Hypothalamus (tissue), 51 donors: ENCODE measurements around the gene TMEM39A.
A peak's percentile ranks its signal among the peaks of the same experiment; 100 is the strongest.

Experiments
- DNase-seq, 51 donors: peaks; one replicate each; lab custom pipeline; 2025; lab: John Stamatoyannopoulos, UW

Gene TMEM39A, protein sequence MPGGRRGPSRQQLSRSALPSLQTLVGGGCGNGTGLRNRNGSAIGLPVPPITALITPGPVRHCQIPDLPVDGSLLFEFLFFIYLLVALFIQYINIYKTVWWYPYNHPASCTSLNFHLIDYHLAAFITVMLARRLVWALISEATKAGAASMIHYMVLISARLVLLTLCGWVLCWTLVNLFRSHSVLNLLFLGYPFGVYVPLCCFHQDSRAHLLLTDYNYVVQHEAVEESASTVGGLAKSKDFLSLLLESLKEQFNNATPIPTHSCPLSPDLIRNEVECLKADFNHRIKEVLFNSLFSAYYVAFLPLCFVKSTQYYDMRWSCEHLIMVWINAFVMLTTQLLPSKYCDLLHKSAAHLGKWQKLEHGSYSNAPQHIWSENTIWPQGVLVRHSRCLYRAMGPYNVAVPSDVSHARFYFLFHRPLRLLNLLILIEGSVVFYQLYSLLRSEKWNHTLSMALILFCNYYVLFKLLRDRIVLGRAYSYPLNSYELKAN

GRCh38 chr3:119463171-119464169 is at the start of gene TMEM39A:
Gene TMEM39A (minus strand): TSS chr3:119463615. CDS start chr3:119462074, 1,541 bp downstream.
- peak; percentile 89 to 100 (median 98) for DNase-seq

- DNase-seq: no peak
These were observed 47.3 kb upstream of the TMEM39A start for GRCh38 chr3:119510690-119511089.

GRCh38 chr3:119508172-119508845 is 44.9 kb upstream of the TMEM39A start:
- DNase-seq: no peak

GRCh38 chr3:119507404-119507803 is 44.0 kb upstream of the TMEM39A start:
- DNase-seq: no peak

GRCh38 chr3:119506631-119507030 is 43.2 kb upstream of the TMEM39A start:
- DNase-seq: no peak

GRCh38 chr3:119500901-119501300 is 37.5 kb upstream of the TMEM39A start:
- no peak for DNase-seq

DNA sequence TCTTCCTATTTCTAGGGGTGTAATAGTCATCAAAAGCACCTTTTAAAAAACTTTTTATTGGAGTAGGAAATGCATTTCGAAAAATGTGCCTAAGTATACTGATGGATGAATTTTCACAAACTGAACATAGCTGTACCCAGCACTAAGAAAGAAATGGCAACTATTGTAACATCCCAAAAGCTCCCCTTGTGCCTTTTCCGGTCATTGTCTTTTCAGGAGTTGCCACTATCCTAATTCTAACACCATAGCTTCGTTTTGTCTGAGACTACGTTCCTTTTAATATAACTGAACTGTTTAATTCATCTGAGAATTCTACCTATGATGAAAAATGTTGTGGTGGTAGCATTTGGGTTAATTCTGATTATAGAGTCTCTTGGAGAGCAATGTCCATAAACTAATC is 36.9 kb upstream of the TMEM39A start:
- no peak for DNase-seq

- peak; percentile 61 to 99 (median 96) for DNase-seq
These were observed 35.0 kb upstream of the TMEM39A start, which contains the start of gene TIMMDC1 for GRCh38 chr3:119498186-119499011. Gene TIMMDC1 (plus strand): TSS chr3:119498547. CDS start chr3:119498734, 187 bp downstream.

- DNase-seq: peak in 10 of 51 donors; percentile 1 to 38 (median 14)
These were observed 34.4 kb upstream of the TMEM39A start for GRCh38 chr3:119497820-119498185.

DNA sequence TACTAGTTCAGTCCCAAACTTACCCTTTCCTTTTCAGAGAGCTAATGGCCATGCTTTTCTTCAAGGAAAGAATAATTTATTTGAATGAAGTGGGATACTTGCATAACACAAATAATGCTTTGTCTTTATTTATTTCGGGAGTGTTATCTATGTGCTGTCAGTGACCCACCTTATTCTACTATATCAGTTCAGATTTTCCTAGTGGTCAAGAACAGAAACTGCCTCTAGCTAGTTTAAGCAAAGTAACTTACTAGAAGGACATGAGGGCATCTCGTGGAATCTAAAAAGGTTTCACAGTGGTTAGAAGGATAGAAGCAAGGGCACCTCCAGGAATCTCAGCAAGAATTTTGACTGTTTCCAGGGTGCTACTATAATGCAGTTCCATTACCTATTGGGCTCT is 31.2 kb upstream of the TMEM39A start:
- no peak for DNase-seq

DNA sequence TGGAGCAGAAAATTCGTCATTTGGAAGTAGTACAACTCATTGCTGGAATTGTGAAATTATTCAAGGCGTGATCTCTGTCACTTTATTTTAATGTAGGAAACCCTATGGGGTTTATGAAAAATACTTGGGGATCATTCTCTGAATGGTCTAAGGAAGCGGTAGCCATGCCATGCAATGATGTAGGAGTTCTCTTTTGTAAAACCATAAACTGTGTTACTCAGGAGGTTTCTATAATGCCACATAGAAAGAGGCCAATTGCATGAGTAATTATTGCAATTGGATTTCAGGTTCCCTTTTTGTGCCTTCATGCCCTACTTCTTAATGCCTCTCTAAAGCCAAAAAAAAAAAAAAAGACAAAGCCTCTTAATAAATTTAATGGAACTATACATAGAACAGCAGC is 29.4 kb upstream of the TMEM39A start:
- no peak for DNase-seq

GRCh38 chr3:119492128-119492527 is 28.7 kb upstream of the TMEM39A start:
- no peak for DNase-seq

GRCh38 chr3:119490153-119490552 is 26.7 kb upstream of the TMEM39A start:
- DNase-seq: no peak

- DNase-seq: no peak
These were observed 22.1 kb upstream of the TMEM39A start for GRCh38 chr3:119485563-119485962.

GRCh38 chr3:119483101-119483500 is 19.7 kb upstream of the TMEM39A start:
- DNase-seq: no peak

GRCh38 chr3:119481079-119481478 is 17.7 kb upstream of the TMEM39A start:
- no peak for DNase-seq

GRCh38 chr3:119470866-119471265 is 7.5 kb upstream of the TMEM39A start:
- DNase-seq: no peak

DNA sequence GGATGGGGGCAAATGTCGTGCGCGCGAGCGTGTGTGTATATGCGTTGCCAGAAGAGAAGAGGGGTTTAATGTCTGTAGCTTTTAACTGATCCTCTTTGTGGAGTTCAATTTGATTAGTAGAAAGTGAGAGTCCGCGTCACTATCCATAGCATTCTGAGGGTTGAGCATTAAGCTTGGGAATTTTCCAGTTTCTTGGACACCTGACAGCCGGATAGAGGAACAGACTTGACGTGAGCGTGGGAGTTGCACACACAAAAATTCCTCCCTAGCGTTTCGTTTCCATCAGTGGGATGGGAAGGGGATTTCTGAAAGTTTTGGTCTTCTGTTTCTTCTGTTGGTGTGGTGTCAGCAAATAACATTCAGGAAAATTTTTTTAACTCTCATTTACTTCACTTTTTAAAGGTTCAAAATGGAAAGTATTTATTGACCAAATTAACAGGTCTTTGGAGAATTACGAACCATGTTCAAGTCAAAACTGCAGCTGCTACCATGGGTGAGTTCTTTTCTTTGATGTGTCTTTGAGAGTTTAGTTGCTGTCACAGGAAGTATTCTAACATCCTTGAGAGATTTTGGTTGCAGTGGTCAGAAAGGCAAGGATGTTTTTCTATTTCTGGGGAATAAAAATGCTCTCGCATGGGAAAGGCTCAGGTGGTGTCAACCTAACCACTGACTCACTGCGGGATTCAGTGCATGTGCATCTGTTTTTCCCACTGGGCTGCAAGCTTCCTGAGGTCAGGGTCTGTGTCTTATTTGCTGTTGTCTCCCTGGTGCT is 6.2 kb upstream of the TMEM39A start:
- peak in 1 of 51 donors; percentile 36 for DNase-seq

DNA sequence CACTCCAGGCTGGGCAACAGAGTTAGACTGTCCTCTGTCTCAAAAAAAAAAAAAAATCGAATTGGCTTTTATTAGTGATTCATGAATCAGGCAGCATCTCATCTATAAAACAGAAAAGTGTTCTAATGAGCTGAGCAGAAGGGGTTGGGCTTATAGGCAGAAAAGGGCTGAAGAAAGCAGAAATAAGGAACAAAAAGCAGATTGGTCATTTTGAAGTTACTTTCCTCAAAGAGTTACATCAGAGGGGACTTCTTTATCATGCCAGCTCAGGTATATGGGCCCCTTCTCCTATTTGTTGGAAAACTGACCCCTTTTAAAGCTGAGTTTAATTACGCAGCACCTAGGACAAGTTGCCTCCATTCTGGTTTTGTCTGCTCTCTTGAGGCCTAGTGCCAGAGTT is 4.6 kb upstream of the TMEM39A start:
- no peak for DNase-seq
